Erythroblast (primary cell): ENCODE measurements around the gene IFITM5.

ENCODE experiments used
- DNase-seq, 2 experiments: peaks; one replicate each; lab custom pipeline; 2025; lab: John Stamatoyannopoulos, UW
- GATA1 ChIP-seq: IDR thresholded peaks from 2 replicates; pipeline ENCODE4 v1.6.1; 2011; ENCODE audit warnings: low read depth, mild to moderate bottlenecking, control low read depth, low read length, moderate library complexity
- POLR2A ChIP-seq: IDR thresholded peaks from 2 replicates; pipeline ENCODE4 v1.6.1; 2011; ENCODE audit warnings: mild to moderate bottlenecking, low read length

Gene IFITM5

DNA sequence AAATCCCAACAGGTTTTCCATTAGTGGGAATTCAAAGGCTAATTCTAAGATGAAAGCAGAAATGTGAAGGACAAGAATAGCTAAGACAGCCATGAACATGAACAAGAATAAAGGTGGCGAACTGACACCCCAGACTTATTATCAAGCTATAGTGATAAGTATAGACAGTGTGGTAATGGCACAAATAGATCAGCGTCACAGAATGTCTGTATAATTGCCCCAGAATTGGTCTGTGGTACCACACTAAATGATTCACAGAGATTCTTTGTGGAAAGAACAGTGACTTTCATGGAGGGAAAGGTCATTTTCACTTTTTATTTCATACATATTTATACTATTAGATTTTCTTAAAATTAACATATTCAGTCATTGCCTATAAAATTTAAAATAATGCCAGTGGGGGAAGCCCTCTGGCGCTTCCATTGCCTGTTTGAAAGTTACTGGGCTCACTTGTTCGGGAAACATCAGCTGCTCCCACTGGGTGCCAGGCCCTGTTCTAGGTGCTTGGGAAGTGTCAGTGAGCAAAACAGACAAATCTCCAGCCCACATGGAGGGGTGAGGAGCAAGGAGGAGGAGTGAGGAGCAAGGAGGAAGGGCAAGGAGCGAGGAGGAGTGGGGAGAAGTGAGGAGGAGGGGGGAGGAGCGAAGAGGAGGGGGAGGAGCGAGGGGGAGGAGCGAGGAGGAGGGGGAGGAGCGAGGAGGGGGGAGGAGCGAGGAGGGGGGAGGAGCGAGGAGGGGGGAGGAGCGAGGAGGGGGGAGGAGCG, 32.5 kb downstream of the IFITM5 start:
- no peak for DNase-seq
- no peak for TF ChIP-seq POLR2A

DNA sequence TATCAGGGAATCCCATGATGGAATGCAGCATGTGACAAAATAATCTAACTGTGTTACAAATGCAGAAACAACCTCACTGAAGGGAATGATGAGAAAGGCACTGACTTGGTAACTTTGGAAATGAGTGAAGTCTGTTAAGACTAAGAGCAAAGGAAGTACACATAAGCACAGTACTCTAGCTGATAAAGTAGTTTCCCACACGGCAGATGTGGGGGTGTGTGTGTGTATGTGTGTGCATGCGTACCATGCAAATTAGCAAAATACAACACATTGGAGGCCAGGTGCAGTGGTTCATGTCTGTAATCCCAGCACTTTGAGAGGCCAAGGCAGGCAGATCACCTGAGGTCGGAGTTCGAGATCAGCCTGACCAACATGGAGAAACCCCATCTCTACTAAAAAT, 37.7 kb downstream of the IFITM5 start:
- DNase-seq: no peak
- TF ChIP-seq POLR2A (no peak), GATA1 (no peak)

DNA sequence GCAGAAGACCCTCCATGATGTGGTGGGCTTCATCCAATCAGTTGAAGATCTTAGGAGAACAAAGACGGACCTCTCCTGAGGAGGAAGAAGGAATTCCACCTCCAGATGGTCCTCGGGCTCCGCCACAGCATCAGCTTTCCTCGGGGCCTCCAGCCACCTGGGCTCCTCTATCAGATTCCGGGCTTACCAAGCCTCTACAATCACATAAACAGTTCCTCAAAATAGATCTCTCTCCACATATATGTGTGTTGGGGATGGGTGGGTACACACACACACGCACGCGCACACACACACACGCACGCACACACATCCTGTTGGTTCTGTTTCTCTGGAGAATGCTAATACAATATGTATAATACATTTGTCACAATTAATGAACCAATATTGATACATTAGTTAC, 39.9 kb downstream of the IFITM5 start:
- TF ChIP-seq POLR2A: no peak
- no peak for TF ChIP-seq GATA1
- DNase-seq: no peak

DNA sequence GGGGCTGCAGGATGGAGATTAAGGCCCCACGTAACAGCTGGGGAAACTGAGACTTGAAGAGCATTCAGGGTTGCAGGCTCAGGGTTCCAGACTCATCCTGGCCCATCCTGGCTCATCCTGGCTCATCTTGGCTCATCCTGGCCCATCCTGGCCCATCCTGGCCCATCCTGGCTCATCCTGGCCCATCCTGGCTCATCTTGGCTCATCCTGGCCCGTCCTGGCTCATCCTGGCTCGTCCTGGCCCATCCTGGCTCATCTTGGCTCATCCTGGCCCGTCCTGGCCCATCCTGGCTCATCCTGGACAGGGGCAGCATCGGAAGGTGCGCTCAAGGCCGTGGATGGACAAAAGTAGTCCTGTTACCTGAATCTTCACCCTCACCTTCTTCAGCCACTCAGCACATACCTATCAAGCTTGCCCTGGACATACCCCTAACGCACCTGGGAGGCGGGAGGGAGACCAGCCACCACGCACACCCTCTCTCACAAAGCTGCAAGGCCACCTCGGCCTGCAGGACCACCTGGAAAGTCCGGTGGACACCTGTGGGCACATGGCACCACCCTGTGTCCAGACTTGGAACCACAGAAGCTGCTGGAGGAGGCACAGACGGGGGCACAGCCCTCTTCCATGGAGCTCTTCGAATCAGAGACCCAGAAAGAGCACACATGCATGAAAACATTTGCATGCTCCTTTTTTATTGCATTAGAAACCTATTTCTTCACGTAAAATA, 41.4 kb downstream of the IFITM5 start:
- no peak for TF ChIP-seq GATA1
- no peak for TF ChIP-seq POLR2A
- peak in 1 of 2 experiments; percentile 24 for DNase-seq

DNA sequence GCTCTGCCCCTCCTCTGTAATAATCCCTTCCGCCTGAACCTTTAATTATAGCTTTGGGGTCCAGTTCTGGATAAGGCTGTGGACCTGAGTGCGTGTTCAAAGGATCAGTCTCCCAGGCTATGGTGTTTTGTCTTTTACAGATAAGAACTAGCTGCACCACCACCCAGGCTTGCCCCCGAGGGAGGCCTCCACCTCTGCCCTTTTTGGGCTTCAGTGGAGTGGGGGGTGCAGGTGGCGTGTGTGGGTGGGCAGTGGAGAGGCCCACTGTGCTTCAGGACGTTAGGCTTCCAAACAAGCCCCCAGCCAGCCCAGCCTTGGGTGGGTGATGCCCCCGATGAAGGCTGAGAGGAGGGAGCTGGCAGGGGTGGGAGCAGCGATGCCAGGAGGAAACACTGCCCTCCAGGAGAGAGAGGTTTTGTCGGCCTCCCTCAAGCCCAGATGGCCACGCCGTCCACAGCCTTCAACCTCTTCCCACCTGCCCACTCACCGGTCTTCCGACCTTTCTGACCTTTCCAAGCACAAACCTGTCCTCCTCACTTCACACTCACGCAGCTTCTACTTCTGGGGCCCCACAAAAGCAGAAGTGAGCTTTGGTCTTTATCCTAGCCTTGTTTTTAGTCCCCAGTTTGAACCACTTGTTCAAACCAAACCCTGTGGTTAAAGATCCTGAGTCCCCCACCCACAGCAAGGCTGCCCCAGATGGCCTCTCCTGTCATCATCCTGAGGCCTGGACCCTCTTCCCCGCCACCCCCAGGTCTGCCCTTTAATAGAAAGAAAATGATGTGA, 42.2 kb downstream of the IFITM5 start:
- TF ChIP-seq GATA1: no peak
- TF ChIP-seq POLR2A: no peak
- DNase-seq: peak in 1 of 2 experiments; percentile 29

DNA sequence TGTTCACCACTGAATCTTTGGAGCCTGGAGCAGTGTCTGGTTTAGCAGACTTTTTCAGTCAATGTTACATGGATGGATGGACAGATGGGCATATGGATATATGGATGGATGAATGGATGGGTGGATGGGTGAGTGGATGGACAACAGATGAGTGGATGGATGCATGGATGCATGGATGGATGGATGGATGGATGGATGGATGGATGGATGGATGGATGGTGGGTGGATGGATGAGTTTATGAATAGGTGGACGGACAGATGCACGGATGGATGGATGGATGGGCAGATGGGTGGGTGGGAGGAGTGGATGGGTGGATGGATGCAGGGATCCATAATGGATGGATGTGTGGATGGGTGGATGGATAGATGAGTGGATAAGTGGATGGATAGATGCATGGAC, 43.5 kb downstream of the IFITM5 start:
- no peak for TF ChIP-seq POLR2A
- TF ChIP-seq GATA1: no peak
- DNase-seq: no peak

DNA sequence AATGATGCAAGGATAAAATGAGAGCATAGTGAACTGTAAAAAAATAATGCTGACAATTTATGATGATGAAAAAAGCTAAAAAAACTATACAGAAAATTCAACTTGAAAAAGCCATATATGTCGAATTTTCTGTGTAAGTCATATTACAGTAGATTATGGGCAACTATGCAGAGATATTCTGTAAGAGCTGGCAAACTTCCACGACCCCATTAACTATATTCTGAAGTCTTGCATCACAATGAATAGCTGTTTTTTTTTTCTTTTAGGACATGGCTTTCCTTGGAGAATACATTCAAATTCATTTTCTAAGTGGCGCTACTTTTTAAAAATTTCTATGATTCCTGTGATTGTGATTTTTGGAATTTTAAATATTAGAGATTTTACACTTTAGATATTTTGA, 44.1 kb downstream of the IFITM5 start:
- DNase-seq: peak in 1 of 2 experiments; percentile 76
- TF ChIP-seq POLR2A (no peak), GATA1 (no peak)

DNA sequence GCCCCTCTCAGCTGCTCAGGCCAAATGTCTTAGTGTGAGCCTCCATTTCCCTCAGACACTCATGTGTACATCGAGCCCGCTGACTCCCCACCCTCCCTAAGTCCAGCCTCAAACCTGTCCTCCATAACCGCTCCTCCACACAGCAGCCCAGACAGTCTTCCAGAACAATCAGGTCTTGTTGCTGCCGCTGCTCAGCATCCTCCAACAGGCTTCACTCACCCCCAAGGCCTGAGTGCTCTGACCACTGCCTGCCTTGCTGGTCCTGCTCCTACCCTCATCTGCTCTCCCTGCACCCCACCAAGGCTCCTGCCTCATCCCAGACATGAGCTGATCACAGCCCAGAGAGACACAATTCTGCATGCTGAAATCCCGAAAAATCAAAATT, 45.4 kb downstream of the IFITM5 start:
- no peak for TF ChIP-seq GATA1
- no peak for TF ChIP-seq POLR2A

DNA sequence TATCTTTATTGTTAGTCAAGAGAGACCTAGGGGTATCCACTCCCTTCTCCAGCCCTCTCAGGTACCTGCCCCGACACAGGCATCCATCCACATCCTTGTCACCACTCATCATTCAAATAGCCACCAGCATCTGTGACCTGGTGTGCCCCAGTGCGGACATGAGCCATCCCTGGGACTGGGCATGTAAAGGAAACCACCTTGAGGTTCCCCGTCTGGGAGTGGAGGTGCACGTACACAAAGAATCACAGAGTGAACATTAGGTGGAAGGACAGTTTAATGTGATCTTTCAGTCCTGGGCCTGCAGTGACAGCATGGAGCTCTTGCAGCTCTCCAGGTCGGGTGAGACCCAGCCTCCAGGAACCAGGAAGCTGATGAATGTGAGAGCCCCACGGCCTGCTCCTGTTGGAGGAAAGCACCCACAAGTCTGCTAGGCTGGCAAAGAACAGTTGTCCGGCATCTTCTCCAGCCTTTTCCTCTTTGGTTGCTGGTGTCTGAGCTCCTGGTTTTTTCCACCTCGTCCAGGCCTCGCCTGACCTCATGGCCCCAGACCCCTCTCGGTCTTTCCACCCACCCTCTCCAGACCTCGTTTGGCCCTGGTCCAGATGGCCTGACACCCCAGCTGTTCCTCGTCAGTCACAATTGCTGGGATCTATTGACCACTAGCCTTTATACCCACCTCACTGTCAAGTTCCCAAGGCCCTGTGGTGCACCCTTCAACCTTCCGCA, 46.0 kb downstream of the IFITM5 start:
- TF ChIP-seq GATA1 (no peak), POLR2A (no peak)
- no peak for DNase-seq

More for the DNA sequence above, 45.4 kb downstream of the IFITM5 start:
- DNase-seq: no peak

DNA sequence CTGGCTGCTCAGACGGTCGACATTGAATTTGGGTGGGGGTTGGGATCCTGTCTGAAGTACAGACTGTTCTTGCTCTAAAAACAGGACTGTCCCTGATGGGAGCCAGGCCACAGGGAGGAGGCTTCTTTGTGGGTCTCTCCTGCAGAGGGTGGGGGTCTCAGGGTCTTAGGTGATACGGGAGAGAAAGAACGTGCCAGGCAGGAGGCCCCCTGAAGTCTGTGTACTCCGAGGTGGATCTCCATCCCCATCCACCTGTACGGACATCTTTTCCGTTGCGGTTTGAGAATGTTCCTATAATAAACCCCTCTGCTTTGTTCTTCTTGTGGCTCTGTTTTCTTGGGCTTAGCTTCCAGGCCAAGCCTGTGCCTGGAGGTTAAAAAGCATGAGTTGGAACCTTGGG, 46.7 kb downstream of the IFITM5 start:
- TF ChIP-seq GATA1 (no peak), POLR2A (no peak)
- no peak for DNase-seq

DNA sequence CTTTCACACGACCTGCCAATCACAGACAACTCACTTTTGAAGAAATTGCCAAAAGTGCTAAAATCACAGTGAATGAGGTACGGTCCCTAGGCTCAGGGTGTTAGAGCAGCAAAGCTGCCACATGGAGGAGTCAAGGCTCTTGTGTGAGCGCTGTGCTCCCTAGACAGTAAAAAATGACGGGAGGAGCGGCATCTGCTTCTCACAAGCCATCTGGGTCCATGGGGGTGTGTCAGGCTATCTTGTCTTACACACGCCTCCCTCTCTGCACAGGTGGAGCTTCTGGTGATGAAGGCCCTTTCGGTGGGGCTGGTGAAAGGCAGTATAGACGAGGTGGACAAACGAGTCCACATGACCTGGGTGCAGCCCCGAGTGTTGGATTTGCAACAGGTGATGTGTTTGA, 47.8 kb downstream of the IFITM5 start:
- TF ChIP-seq GATA1 (no peak), POLR2A (no peak)
- DNase-seq: no peak

DNA sequence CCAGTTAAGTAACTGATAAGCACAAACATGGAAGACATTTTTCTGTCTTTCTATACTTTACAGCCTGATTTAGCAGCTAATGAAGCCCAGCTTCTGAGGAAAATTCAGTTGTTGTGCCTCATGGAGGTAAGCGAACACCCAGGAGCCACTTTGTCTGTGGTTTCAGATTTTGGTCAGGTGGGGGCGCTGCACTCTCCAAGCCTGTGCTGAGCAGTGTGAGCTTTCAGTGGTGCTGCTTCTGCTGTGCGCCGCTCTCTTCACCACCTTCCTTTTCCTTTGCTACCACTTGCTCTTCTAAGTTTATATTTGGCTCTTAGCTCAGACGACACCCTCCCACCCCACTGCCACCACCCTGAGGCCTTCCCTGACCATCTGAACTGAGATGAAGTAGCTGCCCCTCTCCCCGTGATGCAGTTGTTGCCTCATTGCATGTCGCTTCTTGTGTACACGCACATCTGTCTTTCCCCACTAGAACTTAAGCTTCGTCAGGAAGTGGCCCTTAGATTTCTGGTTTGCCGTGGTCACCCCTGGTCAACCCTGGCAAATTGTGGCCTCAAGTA, 48.5 kb downstream of the IFITM5 start:
- DNase-seq: peak; percentile 64 to 75
- no peak for TF ChIP-seq POLR2A
- no peak for TF ChIP-seq GATA1

DNA sequence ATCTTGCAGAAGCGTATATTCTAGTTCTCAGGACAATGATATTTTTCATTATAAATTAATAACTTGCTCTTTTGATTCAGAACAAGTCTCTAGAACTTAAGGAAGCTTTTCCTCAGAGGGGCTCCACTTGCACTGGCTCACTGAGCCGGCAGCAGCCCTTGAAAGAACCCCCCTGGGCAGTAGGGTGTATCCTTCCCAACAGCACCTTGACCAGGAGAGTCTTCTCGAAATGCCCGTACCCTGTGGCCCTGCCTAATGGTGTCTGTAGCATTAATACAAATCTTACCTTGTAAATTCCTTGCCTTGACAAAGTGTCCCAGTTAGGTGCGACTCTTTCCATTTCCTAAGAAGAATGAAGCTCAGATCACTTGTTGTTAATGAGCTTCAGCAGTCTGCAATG, 49.1 kb downstream of the IFITM5 start:
- TF ChIP-seq POLR2A: no peak
- no peak for TF ChIP-seq GATA1
- no peak for DNase-seq

DNA sequence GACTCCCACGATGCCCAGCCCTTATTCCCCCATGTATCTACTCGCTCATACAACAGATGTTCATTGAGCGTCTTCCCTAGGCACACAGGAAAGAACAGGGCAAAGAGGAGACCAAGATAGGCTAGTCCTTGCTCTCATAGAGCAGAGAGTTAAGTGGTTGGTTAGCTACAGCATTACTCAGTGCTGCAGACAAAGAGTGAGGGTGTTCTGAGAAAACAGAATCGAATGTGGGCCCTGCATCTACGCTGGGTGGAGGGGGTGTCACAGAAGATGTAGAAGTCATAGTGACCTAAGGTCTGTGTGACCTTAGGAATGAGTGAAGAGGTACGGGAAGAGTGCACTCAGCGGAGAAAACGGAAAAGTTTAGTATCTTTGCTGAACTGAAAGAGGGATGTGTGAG, 50.3 kb downstream of the IFITM5 start:
- TF ChIP-seq POLR2A: no peak
- DNase-seq: no peak
